Ecto neural progenitor cell (in vitro differentiated cells): ENCODE results near the gene CDKL4.
"Not testable (repeated sequence)": the region's sequence is repeated elsewhere in the genome, so short reads cannot be mapped to it uniquely, and the experiment has no call there.

Source experiments
- DNase-seq: peaks from one replicate; pipeline ENCODE4 v3.0.0-alpha.2; 2018; ENCODE audit warnings: low spot score

The CDKL4 gene

GRCh38 chr2:39141334-39142271 is 102.2 kb downstream of the CDKL4 start:
- DNase-seq = no peak

- not testable (repeated sequence) for DNase-seq
Observed at GRCh38 chr2:39140948-39141333, 102.8 kb downstream of the CDKL4 start.

- no peak for DNase-seq
Observed at GRCh38 chr2:39140322-39140847, 103.4 kb downstream of the CDKL4 start.

GRCh38 chr2:39139511-39140237 is 104.1 kb downstream of the CDKL4 start:
- DNase-seq = no peak

DNA sequence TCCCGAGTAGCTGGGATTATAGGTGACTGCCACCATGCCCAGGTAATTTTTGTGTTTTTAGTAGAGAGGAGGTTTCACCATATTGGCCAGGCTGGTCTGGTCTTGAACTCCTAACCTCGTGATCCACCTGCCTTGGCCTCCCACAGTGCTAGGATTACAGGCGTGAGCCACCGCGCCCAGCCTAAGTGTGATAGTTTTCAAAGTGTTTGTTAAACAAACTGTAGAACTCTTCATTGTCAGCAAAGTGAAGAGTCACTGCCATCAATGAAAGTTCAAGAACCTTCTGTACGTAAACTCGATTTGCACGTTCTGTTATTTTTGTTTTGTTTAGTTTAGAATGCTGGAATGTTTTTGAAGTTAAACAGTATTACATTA is 104.9 kb downstream of the CDKL4 start:
- no peak for DNase-seq

DNA sequence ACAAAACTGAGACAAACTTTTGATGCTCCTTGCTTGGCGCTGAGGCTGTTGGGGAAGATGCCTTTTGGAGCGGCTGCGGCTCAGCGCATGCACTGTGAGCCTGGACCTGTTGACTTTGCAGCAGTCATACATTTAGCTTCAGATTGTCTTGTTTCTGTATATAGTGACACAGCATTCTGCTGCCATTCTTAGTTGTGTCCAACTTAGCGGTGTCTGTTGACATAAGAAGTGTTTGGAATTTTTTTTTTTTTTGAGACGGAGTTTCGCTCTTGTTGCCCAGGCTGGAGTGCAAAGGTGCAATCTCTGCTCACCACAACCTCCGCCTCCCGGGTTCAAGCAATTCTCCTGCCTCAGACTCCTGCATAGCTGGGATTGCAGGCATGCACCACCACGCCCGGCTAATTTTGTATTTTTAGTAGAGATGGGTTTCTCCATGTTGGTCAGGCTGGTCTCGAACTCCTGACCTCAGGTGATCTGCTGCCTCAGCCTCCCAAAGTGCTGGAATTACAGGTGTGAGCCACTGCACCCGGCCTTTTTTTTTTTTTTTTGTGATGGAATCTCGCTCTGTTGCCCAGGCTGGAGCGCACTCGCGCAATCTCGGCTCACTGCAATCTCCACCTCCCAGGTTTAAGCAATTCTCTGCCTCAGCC is 105.5 kb downstream of the CDKL4 start:
- DNase-seq = not testable (repeated sequence)

GRCh38 chr2:39136799-39137198 is 107.0 kb downstream of the CDKL4 start:
- no peak for DNase-seq

DNA sequence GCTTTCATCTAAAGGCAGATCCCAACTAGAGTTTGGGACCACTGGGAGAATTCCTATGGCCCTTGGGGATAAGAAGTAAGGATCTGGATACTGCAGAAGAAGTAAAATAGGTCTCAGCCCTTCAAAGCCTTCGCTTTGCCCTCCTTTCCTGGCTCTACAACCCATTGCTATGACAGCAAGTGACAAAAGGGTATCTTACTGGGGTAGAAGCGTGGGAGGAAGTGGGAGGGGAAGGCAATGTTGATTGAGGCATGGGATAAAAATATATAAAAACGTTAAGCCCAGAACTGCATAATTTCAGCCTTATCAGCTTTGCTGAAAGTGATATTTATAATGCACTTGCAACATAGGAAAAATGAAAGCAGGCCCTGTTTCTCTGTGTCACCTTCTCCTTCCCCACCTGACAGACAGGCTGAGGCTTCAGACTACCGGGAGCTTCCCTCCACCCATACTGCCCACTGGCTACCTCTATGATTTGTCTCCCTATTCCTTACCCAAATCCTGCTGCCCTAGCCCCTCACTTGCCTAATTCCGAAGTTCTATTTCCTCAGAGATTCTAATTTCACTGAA is 108.0 kb downstream of the CDKL4 start:
- no peak for DNase-seq

DNA sequence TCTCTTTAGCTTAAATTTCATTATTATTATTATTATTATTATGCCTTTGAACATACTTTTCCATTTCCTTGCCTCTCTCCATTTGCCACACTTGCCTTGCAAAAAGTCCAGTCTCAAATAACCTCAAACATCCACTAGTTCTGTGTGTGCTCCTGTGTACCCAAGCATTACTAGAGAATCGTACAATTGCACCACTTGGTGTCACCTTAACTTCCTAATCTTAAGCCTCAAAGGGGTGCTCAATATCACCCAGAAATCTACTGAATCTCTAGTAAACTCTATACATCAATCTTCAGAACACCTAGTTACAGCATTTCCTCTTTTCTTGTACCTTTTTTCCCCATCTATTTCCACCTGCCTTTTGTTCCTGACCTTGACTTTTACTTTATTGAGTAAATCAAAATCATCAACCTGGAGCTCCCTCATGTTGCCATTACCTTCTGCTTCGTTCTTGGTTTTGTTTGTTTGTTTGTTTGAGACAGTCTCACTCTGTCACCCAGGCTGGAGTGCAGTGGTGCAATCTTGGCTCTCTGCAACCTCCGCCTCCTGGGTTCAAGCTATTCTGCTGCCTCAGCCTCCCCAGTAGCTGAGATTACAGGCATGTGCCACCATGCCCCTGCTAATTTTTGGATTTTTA is 110.4 kb downstream of the CDKL4 start:
- DNase-seq = no peak

GRCh38 chr2:39128919-39129391 is 114.8 kb downstream of the CDKL4 start:
- no peak for DNase-seq

GRCh38 chr2:39127973-39128372 is 115.8 kb downstream of the CDKL4 start:
- no peak for DNase-seq
